Neuronal stem cell (in vitro differentiated cells): ENCODE measurements around the gene B4GALT5.
"Not testable (repeated sequence)": the region's sequence is repeated elsewhere in the genome, so short reads cannot be mapped to it uniquely, and the experiment has no call there.

Experiments
- DNase-seq: peaks from one replicate; pipeline ENCODE4 v3.0.0-alpha.2; 2013; ENCODE audit warnings: low spot score
- H2AFZ ChIP-seq: one replicate; pipeline ENCODE4 v1.6.1; 2013; ENCODE audit warnings: mild to moderate bottlenecking, low read length, inconsistent platforms
- H2AK5ac ChIP-seq: 2 replicates; pipeline ENCODE4 v1.6.1; 2013; ENCODE audit warnings: low read depth, mild to moderate bottlenecking, inconsistent platforms, low read length, moderate library complexity, mixed read lengths
- H2BK120ac ChIP-seq: 2 replicates; pipeline ENCODE4 v1.6.1; 2013; ENCODE audit warnings: low read depth, mild to moderate bottlenecking, inconsistent platforms, low read length, moderate library complexity, mixed read lengths
- H2BK12ac ChIP-seq: one replicate; pipeline ENCODE4 v1.6.1; 2013; ENCODE audit warnings: low read length, inconsistent platforms
- H2BK15ac ChIP-seq: 2 replicates; pipeline ENCODE4 v1.6.1; 2013; ENCODE audit warnings: mild to moderate bottlenecking, low read length, inconsistent platforms, mixed read lengths
- H2BK5ac ChIP-seq: one replicate; pipeline ENCODE4 v1.6.1; 2013; ENCODE audit warnings: inconsistent platforms, mild to moderate bottlenecking, low read length, moderate library complexity
- H3K14ac ChIP-seq: one replicate; pipeline ENCODE4 v1.6.1; 2013; ENCODE audit warnings: low read length, inconsistent platforms
- H3K18ac ChIP-seq: 2 replicates; pipeline ENCODE4 v1.6.1; 2013; ENCODE audit warnings: low read length, inconsistent platforms
- H3K23ac ChIP-seq: 2 replicates; pipeline ENCODE4 v1.6.1; 2013; ENCODE audit warnings: low read depth, mild to moderate bottlenecking, mixed read lengths, low read length, inconsistent platforms; ENCODE audit not compliant: poor library complexity
- H3K27ac ChIP-seq: replicated peaks from 3 replicates; pipeline ENCODE4 v1.5.1; 2013; ENCODE audit warnings: low read length, inconsistent platforms
- H3K27me3 ChIP-seq, 3 experiments: 2 replicates each; pipeline ENCODE4 v1.6.1; 2013; ENCODE audit warnings: low read length in 3 of 3, mild to moderate bottlenecking in 2 of 3, inconsistent platforms in 1 of 3, low read depth in 1 of 3, mixed read lengths in 1 of 3, moderate library complexity in 1 of 3; ENCODE audit not compliant: control insufficient read depth in 3 of 3, insufficient read depth in 3 of 3
- H3K36me3 ChIP-seq, 2 donors: replicated peaks in 1 of 2; 2 replicates each; pipeline ENCODE4 v1.6.1; 2013; ENCODE audit warnings: low read length in 2 of 2; ENCODE audit not compliant: control insufficient read depth in 2 of 2, insufficient read depth in 2 of 2
- H3K4ac ChIP-seq: 2 replicates; pipeline ENCODE4 v1.6.1; 2013; ENCODE audit warnings: inconsistent platforms, mild to moderate bottlenecking, low read length, moderate library complexity
- H3K4me1 ChIP-seq, 2 donors: 1 replicate in 1 of 2; 2 replicates in 1 of 2; pipeline ENCODE4 v1.6.1; 2013; ENCODE audit warnings: low read length in 2 of 2, low read depth in 1 of 2; ENCODE audit not compliant: control insufficient read depth in 2 of 2, insufficient read depth in 1 of 2
- H3K4me2 ChIP-seq: one replicate; pipeline ENCODE4 v1.6.1; 2013; ENCODE audit warnings: mild to moderate bottlenecking, low read length, inconsistent platforms; ENCODE audit not compliant: insufficient read depth, poor library complexity, severe bottlenecking
- H3K4me3 ChIP-seq, 2 donors: 2 replicates each; pipeline ENCODE4 v1.5.1; 2013; ENCODE audit warnings: low read length in 2 of 2, mild to moderate bottlenecking in 2 of 2, inconsistent platforms in 1 of 2, moderate library complexity in 1 of 2
- H3K79me1 ChIP-seq: one replicate; pipeline ENCODE4 v1.6.1; 2013; ENCODE audit warnings: low read depth, mild to moderate bottlenecking, inconsistent platforms, low read length, moderate library complexity
- H3K9ac ChIP-seq: one replicate; pipeline ENCODE4 v1.6.1; 2013; ENCODE audit warnings: mild to moderate bottlenecking, low read depth, low read length, inconsistent platforms; ENCODE audit not compliant: poor library complexity
- H3K9me3 ChIP-seq, 2 donors: replicated peaks in 1 of 2; 2 replicates each; pipeline versions ENCODE3 to v1.6.1; 2013; ENCODE audit warnings: low read length in 2 of 2, mild to moderate bottlenecking in 2 of 2, inconsistent platforms in 1 of 2, low read depth in 1 of 2, mixed read lengths in 1 of 2, moderate library complexity in 1 of 2; ENCODE audit not compliant: control insufficient read depth in 2 of 2, insufficient read depth in 1 of 2
- H4K8ac ChIP-seq: one replicate; pipeline ENCODE4 v1.6.1; 2013; ENCODE audit warnings: low read depth, mild to moderate bottlenecking, inconsistent platforms, low read length, moderate library complexity
- H4K91ac ChIP-seq: one replicate; pipeline ENCODE4 v1.6.1; 2013; ENCODE audit warnings: low read length, low read depth, mild to moderate bottlenecking, inconsistent platforms; ENCODE audit not compliant: poor library complexity
- WGBS, 2 donors: extraction: QIAGEN DNeasy Blood & Tissue Kit; methylation state at CpG; one replicate each; pipeline ENCODE4 v1.1.7; 2013; ENCODE audit warnings: missing lambda C conversion rate in 2 of 2, mixed read lengths in 1 of 2; ENCODE audit not compliant: insufficient read length in 2 of 2, insufficient replicate concordance in 1 of 2; ENCODE audit errors: extremely low coverage in 2 of 2; 5-methylcytosine and 5-hydroxymethylcytosine counted together

B4GALT5 gene

GRCh38 chr20:49615401-49616153, 98.1 kb downstream of the B4GALT5 start:
- Histone ChIP-seq H2BK5ac (no peak overlapping the region), H4K91ac (peak overlapping the region; percentile 40), H3K79me1 (no peaks in the 10 kb centered on the region), H2BK15ac (peak overlapping the region; percentile 95), H3K36me3 (no peaks in the 10 kb centered on the region), H3K9ac (peak overlapping the region; percentile 13), H3K4ac (no peak overlapping the region), H2AK5ac (peak overlapping the region; percentile 47), H3K9me3 (no peaks in the 10 kb centered on the region), H3K14ac (peak overlapping the region; percentile 39), H3K4me1 (peaks cover 5 to 7% of the 10 kb centered on the region in 2 donors), H3K4me2 (no peak overlapping the region), H3K18ac (peak overlapping the region; percentile 51), H3K23ac (no peak overlapping the region), H3K4me3 (no peak overlapping the region), H2AFZ (no peak overlapping the region), H2BK12ac (no peak overlapping the region), H3K27me3 (no peaks in the 10 kb centered on the region), H3K27ac (no peak overlapping the region), H4K8ac (no peak overlapping the region), H2BK120ac (peak overlapping the region; percentile 44)
- no peak for DNase-seq
- no CpG with 5 or more reads among the region's 15 CpGs for WGBS, 2 donors

- not testable (repeated sequence) for H3K36me3 ChIP-seq, H2AK5ac ChIP-seq, H3K27ac ChIP-seq, H3K4me2 ChIP-seq, H3K4me1 ChIP-seq, DNase-seq, H3K9ac ChIP-seq, H3K18ac ChIP-seq, H2AFZ ChIP-seq, H4K91ac ChIP-seq, H3K23ac ChIP-seq, H3K27me3 ChIP-seq, H3K79me1 ChIP-seq, H2BK15ac ChIP-seq, H2BK120ac ChIP-seq, H3K14ac ChIP-seq, H2BK5ac ChIP-seq, H3K4ac ChIP-seq, H4K8ac ChIP-seq, H3K9me3 ChIP-seq, H3K4me3 ChIP-seq, H2BK12ac ChIP-seq
- no CpG with 5 or more reads among the region's 8 CpGs for WGBS, 2 donors
These were observed 98.7 kb downstream of the B4GALT5 start for GRCh38 chr20:49615051-49615400.

GRCh38 chr20:49614338-49615050, 99.2 kb downstream of the B4GALT5 start:
- no peak for DNase-seq
- H3K27ac ChIP-seq, result no peak overlapping the region
- no peaks in the 10 kb centered on the region for H3K9me3 ChIP-seq
- H3K79me1 ChIP-seq, result no peaks in the 10 kb centered on the region
- H3K18ac ChIP-seq, result no peak overlapping the region
- H2BK5ac ChIP-seq, result no peak overlapping the region
- no peak overlapping the region for H3K4ac ChIP-seq
- H3K27me3 ChIP-seq, result peaks cover 0 to 2% (median 0%) of the 10 kb centered on the region in 3 experiments
- H4K8ac ChIP-seq, result no peak overlapping the region
- H2BK15ac ChIP-seq, result no peak overlapping the region
- no peak overlapping the region for H3K23ac ChIP-seq
- WGBS, 2 donors, result no CpG with 5 or more reads among the region's 13 CpGs
- H4K91ac ChIP-seq, result no peak overlapping the region
- no peak overlapping the region for H3K4me2 ChIP-seq
- H3K4me3 ChIP-seq, result no peak overlapping the region
- peaks cover 5% of the 10 kb centered on the region in 2 donors for H3K4me1 ChIP-seq
- H2BK12ac ChIP-seq, result no peak overlapping the region
- H3K9ac ChIP-seq, result no peak overlapping the region
- no peaks in the 10 kb centered on the region for H3K36me3 ChIP-seq
- H2BK120ac ChIP-seq, result no peak overlapping the region
- no peak overlapping the region for H2AK5ac ChIP-seq
- no peak overlapping the region for H3K14ac ChIP-seq
- no peak overlapping the region for H2AFZ ChIP-seq

GRCh38 chr20:49612127-49612738, 101.4 kb downstream of the B4GALT5 start:
- H2AK5ac ChIP-seq, result peak overlapping the region; percentile 0
- H2BK120ac ChIP-seq, result no peak overlapping the region
- peaks cover 5 to 6% of the 10 kb centered on the region in 2 donors for H3K4me1 ChIP-seq
- WGBS, 2 donors, result no CpG with 5 or more reads among the region's 6 CpGs
- H2BK12ac ChIP-seq, result no peak overlapping the region
- no peaks in the 10 kb centered on the region for H3K9me3 ChIP-seq
- no peak overlapping the region for H3K4me3 ChIP-seq
- peaks cover 0 to 9% (median 4%) of the 10 kb centered on the region in 3 experiments for H3K27me3 ChIP-seq
- no peaks in the 10 kb centered on the region for H3K79me1 ChIP-seq
- no peak overlapping the region for H3K4me2 ChIP-seq
- no peak overlapping the region for H4K8ac ChIP-seq
- H3K14ac ChIP-seq, result no peak overlapping the region
- no peak overlapping the region for H3K18ac ChIP-seq
- no peak overlapping the region for H4K91ac ChIP-seq
- H3K36me3 ChIP-seq, result no peaks in the 10 kb centered on the region
- no peak overlapping the region for H3K9ac ChIP-seq
- H3K4ac ChIP-seq, result no peak overlapping the region
- no peak overlapping the region for H2BK5ac ChIP-seq
- no peak overlapping the region for H3K27ac ChIP-seq
- no peak overlapping the region for H2BK15ac ChIP-seq
- H3K23ac ChIP-seq, result no peak overlapping the region
- DNase-seq, result no peak
- no peak overlapping the region for H2AFZ ChIP-seq
